ENCODE results near the gene EXOC3L1. TPM values are rescaled to one million over a fixed set of nuclear protein-coding genes. Genes with fewer than 3 reads are reported as not detected.

EXOC3L1 gene
- total RNA-seq, 1 donor from 2014 or later, result 0.40 TPM

DNA sequence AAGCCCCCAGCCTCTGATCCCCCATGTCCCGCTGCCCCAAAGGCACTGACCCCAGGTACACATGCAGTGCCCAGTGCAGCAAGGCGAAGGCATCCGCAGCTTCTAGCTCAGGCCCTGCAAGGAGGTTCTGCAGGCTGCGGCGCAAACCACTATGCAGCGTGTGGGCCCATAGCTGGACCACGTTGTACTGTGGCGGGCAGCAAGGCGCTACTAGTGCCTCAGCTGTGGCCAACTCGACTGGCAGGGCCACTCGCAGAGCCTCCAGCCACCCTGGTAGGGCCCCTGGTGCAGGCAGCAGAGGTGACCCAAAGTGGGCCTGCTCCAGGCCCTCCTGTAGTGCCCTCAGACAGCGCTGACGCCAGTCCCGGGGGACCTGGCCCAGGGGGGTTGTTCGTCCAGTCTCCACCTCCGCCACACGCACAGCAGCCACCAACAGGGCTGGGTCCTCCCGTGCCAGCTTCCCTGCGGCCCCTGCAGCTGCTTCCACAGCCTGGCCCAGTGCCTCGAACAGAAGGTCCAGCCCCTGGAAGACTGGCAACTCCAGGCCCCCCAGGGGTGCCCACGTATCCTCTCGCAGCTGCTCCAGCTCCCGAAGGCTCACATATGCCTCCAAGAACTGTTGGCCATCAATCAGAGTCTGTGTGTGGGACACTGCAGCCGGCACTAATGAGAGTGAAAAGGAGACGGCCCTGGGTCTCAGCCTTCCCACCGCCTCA lies 2.6 kb downstream of the EXOC3L1 start:
- H3K9me3 Mint-ChIP-seq, result no peaks in the 10 kb centered on the region
- TF ChIP-seq, protein P1, sequence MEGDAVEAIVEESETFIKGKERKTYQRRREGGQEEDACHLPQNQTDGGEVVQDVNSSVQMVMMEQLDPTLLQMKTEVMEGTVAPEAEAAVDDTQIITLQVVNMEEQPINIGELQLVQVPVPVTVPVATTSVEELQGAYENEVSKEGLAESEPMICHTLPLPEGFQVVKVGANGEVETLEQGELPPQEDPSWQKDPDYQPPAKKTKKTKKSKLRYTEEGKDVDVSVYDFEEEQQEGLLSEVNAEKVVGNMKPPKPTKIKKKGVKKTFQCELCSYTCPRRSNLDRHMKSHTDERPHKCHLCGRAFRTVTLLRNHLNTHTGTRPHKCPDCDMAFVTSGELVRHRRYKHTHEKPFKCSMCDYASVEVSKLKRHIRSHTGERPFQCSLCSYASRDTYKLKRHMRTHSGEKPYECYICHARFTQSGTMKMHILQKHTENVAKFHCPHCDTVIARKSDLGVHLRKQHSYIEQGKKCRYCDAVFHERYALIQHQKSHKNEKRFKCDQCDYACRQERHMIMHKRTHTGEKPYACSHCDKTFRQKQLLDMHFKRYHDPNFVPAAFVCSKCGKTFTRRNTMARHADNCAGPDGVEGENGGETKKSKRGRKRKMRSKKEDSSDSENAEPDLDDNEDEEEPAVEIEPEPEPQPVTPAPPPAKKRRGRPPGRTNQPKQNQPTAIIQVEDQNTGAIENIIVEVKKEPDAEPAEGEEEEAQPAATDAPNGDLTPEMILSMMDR (IDR thresholded peaks at IDR 0.05; ENCODE audit: unreplicated experiment), result no peak
- no peaks in the 10 kb centered on the region for H3K36me3 Mint-ChIP-seq
- DNase-seq (ENCODE audit: low spot score in 2 of 2, unreplicated experiment in 2 of 2), result no peak
- H3K4me1 Mint-ChIP-seq, result peaks cover 20% of the 10 kb centered on the region
- H3K4me3 Mint-ChIP-seq, result no peak overlapping the region
- peaks cover 13% of the 10 kb centered on the region for H3K27me3 Mint-ChIP-seq (ENCODE audit: low read depth)
- H3K27ac Mint-ChIP-seq, result no peak overlapping the region

DNA sequence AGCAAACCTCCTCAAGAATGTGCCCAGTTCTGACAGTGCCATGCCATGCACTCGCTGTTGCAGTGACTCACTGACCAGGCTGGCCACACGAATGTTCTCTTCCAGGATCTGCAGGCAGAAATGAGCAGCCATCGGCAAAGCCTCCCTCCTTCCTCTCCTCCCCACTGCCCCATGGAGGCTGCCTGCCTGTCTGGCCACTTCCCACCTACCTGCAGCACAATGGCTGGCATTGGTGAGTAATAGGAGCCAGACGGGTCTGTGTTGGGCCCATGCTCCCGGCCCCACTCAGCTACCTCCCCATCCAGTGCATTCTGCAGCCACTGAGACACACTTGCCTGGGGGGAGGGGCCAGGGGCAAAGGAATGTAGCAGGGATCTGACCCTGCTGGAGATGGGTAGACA lies 3.4 kb downstream of the EXOC3L1 start:
- DNase-seq (ENCODE audit: low spot score in 2 of 2, unreplicated experiment in 2 of 2), result no peak
- Mint-ChIP-seq H3K4me3 (no peak overlapping the region), H3K4me1 (peaks cover 17% of the 10 kb centered on the region), H3K36me3 (no peaks in the 10 kb centered on the region), H3K27me3 (ENCODE audit: low read depth) (peaks cover 13% of the 10 kb centered on the region), H3K27ac (no peak overlapping the region), H3K9me3 (no peaks in the 10 kb centered on the region)
- TF ChIP-seq, protein P1 (IDR thresholded peaks at IDR 0.05; ENCODE audit: unreplicated experiment), result no peak

DNA sequence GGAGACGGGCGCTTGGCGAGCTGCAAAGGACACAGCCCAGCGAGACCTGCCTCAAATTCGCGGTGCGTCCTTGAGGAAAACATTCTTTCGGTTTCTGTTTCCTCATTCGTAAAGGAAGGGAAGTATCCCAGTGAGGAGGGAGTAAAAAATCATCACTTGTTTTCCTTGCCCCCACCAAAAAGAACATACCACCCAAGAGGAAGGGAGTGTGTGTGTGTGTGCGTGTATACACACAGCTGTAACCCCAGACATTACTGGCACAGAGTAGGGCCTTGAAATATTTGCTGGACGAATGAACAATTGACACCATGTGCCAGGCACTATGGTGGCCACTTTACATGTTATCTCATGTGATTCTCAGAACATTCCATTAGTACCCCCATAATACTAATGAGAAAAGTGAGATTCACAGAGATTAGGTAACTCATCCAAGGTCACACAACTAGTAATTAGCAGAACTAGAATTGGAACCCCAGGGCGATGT lies 4.2 kb downstream of the EXOC3L1 start:
- no peak for DNase-seq (ENCODE audit: low spot score in 2 of 2, unreplicated experiment in 2 of 2)
- Mint-ChIP-seq H3K36me3 (no peaks in the 10 kb centered on the region), H3K9me3 (no peaks in the 10 kb centered on the region), H3K27ac (no peak overlapping the region), H3K4me1 (peaks cover 17% of the 10 kb centered on the region), H3K4me3 (peak overlapping the region; percentile 81), H3K27me3 (ENCODE audit: low read depth) (peaks cover 13% of the 10 kb centered on the region)
- TF ChIP-seq, protein P1 (IDR thresholded peaks at IDR 0.05; ENCODE audit: unreplicated experiment), result no peak

DNA sequence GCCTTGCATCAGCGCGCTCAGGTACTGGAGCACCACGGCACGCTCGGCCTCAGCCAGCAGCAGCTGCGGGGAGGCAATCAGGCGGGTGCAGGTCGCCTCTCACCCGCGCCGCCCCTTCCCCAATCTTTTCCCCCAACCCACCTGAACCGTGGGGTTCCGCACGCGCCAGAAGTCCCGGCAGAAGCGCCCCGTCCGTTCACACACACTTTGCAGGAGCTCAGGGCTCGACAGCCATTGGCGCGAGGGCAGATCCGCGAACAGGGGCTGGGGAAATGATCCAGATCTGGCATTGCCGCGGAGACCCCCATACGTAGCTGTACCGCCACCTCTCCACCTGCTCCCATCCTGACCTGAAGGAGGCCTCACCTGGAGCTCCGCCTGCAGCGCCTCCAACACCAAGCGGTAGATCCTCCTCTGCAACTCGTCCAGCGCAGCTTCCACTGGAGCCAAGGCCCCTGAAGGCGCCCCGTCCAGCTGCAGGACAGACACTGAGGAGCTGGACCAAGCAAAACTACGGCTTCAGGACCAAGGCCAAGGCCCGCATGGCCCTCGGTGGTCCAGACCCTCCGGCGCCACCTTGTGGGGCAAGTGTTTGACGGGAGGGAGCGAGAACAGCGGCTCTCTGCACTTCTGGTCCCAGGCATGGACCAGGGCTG lies 4.8 kb downstream of the EXOC3L1 start:
- peaks cover 13% of the 10 kb centered on the region for H3K27me3 Mint-ChIP-seq (ENCODE audit: low read depth)
- H3K4me3 Mint-ChIP-seq, result peak overlapping the region; percentile 81
- TF ChIP-seq, protein P1 (IDR thresholded peaks at IDR 0.05; ENCODE audit: unreplicated experiment), result peak; percentile 52
- H3K9me3 Mint-ChIP-seq, result no peaks in the 10 kb centered on the region
- no peaks in the 10 kb centered on the region for H3K36me3 Mint-ChIP-seq
- H3K27ac Mint-ChIP-seq, result peak overlapping the region; percentile 91
- peak; percentile 84 to 93 for DNase-seq (ENCODE audit: low spot score in 2 of 2, unreplicated experiment in 2 of 2)
- H3K4me1 Mint-ChIP-seq, result peaks cover 17% of the 10 kb centered on the region

DNA sequence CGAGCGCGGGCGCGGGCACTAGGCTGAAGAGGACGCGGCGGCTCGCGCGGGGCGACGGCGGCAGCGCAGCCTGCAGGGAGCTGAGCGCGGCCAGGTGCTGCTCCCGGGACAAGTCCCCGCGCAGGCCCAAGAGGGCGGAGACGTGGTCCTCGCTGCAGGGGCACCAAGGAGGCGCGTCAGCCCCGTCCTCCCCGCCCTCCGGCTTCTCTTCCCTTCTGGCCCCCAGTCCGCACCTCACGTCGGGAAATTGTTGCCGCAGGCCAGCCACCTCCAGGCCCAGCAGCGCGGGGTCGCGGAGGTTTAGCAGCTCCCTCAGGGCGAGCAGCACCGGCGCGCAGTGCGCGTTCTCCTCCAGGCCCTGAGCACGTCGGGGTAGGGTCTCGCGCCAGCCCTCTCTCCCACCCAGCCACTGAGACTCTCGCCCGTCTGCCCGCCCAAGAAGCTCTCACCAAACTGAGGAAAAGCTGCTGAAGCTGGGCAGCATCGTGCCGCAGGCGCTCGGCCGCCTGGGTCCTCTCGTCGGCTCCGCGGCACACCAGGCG lies 5.4 kb downstream of the EXOC3L1 start:
- Mint-ChIP-seq H3K4me1 (peaks cover 17% of the 10 kb centered on the region), H3K4me3 (peak overlapping the region; percentile 81), H3K36me3 (no peaks in the 10 kb centered on the region), H3K27ac (no peak overlapping the region), H3K27me3 (ENCODE audit: low read depth) (peaks cover 13% of the 10 kb centered on the region), H3K9me3 (no peaks in the 10 kb centered on the region)
- TF ChIP-seq, protein P1 (IDR thresholded peaks at IDR 0.05; ENCODE audit: unreplicated experiment), result no peak
- DNase-seq (ENCODE audit: low spot score in 2 of 2, unreplicated experiment in 2 of 2), result no peak
